ENCODE results near the gene SLC38A1.

Gene SLC38A1

GRCh38 chr12:46267825-46268582 is 839 bp downstream of the SLC38A1 start:
- DNase-seq (ENCODE audit: low spot score), result peak; percentile 23
- no peak for TF ChIP-seq CTCF (IDR thresholded peaks at IDR 0.05; ENCODE audit: extremely low read depth, missing control alignments)

DNA sequence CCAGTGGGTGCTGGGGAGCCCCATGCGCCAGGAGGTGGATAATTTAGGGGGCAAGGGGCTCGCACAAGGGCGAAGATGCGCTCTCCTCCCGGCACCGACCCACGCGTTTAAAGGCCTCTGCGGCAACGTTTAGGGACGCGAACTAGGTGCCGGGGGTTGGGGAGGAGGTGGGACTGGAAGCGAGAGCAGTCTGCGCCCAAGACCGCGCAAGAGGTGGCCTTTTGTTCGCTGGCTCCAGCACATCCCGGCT is 1.3 kb downstream of the SLC38A1 start:
- DNase-seq (ENCODE audit: low spot score), result no peak
- no peak for TF ChIP-seq CTCF (IDR thresholded peaks at IDR 0.05; ENCODE audit: extremely low read depth, missing control alignments)

- peak; percentile 55 for DNase-seq (ENCODE audit: low spot score)
- TF ChIP-seq CTCF (IDR thresholded peaks at IDR 0.05; ENCODE audit: extremely low read depth, missing control alignments), result no peak
Observed at GRCh38 chr12:46266869-46267574, 1.8 kb downstream of the SLC38A1 start.

GRCh38 chr12:46266382-46266791 is 2.5 kb downstream of the SLC38A1 start:
- DNase-seq (ENCODE audit: low spot score), result no peak
- no peak for TF ChIP-seq CTCF (IDR thresholded peaks at IDR 0.05; ENCODE audit: extremely low read depth, missing control alignments)

DNA sequence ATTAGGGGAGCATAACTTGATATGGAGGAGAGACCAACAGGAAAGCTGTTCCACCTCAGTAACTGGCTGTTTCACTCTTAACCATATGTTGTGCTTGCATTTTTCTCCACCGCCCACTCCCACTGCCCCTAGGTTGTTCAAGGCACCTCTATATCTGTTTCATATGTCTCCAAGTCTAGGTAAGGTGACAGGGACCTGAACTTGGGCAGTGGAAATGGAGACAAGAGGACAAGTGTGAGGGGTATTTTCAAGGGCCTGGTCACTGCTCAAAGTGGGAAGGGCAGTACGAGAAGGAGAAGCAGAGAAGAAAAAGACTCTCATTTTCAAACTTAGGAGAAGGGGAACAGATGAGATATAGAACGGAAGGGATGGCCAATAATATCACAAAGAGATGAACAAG is 3.1 kb downstream of the SLC38A1 start:
- DNase-seq (ENCODE audit: low spot score), result peak; percentile 33
- TF ChIP-seq CTCF (IDR thresholded peaks at IDR 0.05; ENCODE audit: extremely low read depth, missing control alignments), result no peak

- no peak for DNase-seq (ENCODE audit: low spot score)
- TF ChIP-seq CTCF (IDR thresholded peaks at IDR 0.05; ENCODE audit: extremely low read depth, missing control alignments), result no peak
Observed at GRCh38 chr12:46265102-46265501, 3.7 kb downstream of the SLC38A1 start.

DNA sequence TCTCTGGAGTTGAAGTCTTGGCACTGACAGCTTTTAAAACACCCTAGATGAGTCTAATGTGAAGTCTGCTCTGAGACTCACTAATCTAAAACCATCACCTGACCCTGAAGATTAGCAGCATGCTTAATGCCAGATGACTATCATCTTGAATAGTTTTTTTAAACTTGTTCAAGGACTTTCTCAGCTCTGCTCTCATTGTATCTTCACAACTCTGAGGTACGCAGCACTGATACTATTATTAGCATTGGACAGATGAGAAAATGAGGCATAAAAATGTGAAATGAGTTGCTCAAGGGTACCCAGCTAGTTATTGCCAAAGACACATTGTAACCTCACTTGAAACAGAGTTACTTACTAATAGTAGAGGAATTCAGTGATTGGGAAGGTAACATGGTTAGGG is 4.8 kb downstream of the SLC38A1 start:
- TF ChIP-seq CTCF (IDR thresholded peaks at IDR 0.05; ENCODE audit: extremely low read depth, missing control alignments), result no peak
- no peak for DNase-seq (ENCODE audit: low spot score)
